Lung microvascular endothelial cell (primary cell): ENCODE results near the gene SDF4. TPM values are rescaled to one million over a fixed set of nuclear protein-coding genes. Genes with fewer than 3 reads are reported as not detected.

Experiments used
- DNase-seq, 2 donors: peaks; one replicate each; pipeline versions ENCODE4 v3.0.0 to v3.0.0-alpha.2; 2010; ENCODE audit warnings: low read depth in 2 of 2
- total RNA-seq: library from RNA; depleted of rRNA; stranded (reverse); fragments of >200 nt; gene quantifications from 2 replicates; pipeline ENCODE4 v1.2.1, GENCODE V29; 2014

Gene SDF4
- total RNA-seq, 1 donor from 2014 or later, result 93.5 TPM

DNA sequence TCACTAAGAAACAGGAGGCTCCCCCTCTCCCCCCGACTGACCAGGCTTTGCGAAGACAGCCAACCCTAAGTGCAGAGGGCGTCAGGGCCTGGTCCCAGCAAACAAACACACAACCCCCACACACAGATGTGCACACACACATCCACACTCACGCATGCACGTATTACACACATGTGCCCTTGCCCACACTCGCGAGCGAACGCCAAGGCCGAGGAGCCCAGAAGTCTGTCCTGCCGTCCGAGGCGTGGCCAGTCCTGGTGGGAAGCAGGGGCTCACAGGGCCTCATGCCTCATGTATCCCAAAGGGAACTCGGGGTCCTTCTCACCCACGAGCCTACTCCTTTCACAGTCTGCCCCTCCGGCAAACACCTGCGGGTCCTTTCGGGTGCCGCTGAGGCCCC lies 2.0 kb downstream of the SDF4 start:
- DNase-seq, result no peak

GRCh38 chr1:1228596-1229321 lies 3.0 kb downstream of the SDF4 start:
- DNase-seq, result no peak

DNA sequence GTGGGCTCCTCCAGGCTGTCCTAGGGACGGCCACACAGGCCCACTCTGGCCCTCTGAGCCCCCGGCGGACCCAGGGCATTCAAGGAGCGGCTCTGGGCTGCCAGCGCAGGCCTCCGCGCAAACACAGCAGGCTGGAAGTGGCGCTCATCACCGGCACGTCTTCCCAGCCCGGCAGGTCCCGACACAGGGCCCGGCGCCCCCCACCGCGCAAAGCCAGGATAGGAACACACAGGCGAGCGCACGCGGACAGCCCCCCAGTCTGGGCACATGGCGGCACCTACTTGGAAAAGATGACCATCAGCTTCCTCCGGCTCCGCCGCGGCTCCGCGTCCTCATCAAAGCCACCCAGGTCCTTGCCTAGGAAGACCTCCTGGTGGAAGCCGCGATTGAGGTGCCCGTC lies 3.6 kb downstream of the SDF4 start:
- no peak for DNase-seq

DNA sequence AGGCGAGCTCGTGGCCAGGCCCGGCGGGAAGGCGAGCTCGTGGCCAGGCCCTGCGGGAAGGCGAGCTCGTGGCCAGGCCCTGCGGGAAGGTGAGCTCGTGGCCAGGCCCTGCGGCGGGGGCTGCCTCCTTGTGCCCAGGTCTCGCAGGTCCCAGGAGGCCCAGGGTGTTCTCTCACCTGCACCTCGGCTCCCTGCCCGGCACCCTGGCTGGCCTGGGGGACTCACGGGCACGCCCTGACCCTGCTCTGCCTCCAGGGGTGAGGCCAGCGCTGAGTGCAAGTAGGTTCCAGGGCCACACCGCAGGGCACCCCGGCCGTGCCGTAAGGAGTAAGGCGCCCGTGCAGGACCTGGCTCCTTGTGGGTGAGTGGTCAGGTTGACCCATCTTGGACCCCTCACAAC lies 4.4 kb downstream of the SDF4 start:
- no peak for DNase-seq

DNA sequence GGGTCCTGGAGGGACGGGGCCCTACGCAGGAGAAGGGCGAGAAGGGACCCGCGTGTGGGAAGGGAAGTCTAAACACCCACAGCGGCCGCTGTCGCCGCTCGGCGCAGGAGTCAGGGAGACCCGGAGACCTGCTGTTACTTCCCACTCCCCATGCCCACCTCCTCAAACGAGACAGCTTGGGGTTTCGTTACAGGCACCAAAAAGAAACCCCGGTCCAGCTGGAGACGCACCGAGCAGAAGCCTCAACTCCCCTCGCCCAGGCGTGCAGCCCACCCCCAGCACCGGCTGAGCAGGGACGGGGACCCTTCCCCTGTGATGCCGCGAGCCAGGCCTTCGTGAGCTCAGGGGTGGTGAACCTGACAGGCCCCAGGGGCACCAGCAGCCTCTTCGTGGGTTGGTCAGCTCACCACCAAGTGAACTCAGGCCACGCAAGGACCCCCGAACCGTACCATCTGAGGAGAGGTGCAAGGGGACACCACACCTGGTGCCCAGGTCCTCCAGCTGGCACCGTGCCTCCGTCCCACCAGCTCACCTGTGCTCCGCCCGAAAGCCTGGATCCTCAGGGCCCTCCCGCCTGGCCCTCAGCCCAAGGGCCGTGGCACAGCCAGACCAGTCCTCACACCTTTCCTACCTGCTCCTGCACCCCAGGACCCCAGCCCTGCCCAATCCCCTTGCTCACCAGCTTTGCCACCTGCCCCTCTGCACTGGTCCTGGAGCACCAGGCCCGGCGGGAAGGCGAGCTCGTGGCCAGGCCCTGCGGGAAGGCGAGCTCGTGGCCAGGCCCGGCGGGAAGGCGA lies 5.0 kb downstream of the SDF4 start:
- DNase-seq, result no peak

GRCh38 chr1:1225913-1226312 lies 5.9 kb downstream of the SDF4 start:
- no peak for DNase-seq

DNA sequence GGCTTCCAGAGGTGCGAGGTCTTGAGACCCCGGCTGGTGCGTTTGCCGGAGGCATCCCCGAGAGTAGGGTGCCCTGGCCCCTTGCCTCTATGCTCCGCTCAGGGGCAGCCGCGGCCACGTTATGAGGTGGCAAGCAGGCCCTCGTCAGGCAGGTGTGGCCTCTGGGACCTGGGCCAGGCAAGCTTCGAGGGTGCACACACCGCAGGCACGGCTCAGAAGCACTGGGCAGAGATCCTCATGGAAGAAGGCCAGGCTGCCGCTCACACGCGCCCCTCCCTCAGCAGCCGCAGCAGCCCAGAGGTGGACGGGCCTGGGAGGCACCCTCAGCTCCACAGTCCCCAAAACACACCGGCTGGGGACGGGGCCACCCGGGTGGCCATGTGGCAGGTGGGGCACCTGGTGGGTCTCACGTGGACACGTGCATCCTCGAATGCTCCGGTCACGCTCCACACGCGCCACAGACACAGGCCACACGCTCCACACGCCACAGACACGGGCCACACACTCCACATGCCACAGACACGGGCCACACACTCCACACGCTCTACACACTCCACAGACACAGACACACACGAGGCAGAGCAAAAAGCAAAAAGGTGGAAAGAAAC lies 6.5 kb downstream of the SDF4 start:
- no peak for DNase-seq

DNA sequence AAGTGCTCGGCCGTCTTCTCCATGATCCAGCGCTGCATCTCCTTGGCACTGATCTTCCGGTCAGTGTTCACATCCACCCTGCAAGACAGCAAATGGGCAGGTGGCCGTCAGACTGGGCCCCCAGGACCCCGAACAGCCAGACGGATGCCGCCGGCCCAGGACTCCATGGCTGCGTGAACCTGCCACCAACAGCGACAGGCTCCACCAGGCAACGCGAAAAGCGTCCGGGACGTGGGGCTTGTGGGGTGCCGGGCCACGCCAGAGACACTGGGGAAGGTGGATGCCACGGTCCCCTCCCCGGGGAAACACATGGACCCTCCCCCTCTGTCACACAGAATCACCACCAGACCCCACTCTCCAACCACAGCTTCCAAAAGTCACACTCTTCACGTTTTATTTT lies 7.9 kb downstream of the SDF4 start:
- DNase-seq, result no peak

DNA sequence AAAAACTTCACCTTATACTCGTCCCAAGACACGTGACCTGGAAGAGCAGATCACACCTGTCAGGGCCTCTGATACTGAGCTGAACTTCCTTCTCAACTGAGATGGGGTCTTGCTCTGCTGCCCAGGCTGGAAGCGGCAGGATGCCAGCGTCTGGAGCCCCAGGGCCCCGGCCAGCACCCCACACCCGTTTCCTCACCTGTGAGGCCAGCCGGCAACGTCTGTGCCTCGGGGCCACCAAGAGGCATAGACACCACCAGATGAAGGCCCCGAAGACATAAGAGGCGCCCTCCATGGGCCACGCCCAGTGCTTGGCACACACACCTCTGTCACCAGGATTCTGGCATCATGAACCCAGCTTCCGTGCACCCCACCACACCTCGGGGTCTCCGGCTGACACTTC lies 8.5 kb downstream of the SDF4 start:
- DNase-seq, result no peak

- DNase-seq, result no peak
Measured at GRCh38 chr1:1222575-1223225, 9.1 kb downstream of the SDF4 start.

DNA sequence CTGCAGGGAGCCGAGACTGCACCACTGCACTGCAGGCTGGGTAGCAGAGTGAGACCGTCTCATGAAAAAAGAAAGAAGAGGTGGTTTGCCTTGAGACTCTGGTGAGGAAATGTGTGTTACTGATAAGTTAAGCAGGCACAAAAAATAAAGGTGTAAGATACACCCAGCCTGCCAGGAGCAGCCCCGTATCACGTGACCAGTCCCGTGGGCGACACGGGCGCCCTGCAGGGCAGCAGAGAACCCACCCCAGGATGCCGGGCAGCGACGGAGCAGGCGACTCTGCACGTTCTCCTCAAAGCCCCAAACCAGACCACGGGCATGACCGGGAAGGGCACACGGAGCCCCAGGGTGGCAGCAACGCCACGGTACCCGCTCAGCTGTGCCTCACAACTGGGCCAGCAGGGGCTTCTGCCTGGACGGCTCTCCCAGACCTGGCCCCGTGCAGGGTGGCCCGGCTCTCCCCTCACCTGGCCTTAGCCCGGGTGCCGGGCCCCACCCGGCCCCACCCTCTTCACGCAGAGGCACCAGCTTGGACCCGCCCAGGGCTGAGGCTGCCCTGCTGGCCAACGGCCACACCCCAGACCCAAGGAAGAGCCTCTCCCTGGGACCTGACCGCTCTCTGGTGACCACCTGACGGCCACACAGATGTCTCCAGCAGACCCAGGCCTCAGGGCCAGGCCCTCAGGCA lies 9.8 kb downstream of the SDF4 start:
- DNase-seq, result no peak

- no peak for DNase-seq
Measured at GRCh38 chr1:1220197-1220596, 11.6 kb downstream of the SDF4 start.

DNA sequence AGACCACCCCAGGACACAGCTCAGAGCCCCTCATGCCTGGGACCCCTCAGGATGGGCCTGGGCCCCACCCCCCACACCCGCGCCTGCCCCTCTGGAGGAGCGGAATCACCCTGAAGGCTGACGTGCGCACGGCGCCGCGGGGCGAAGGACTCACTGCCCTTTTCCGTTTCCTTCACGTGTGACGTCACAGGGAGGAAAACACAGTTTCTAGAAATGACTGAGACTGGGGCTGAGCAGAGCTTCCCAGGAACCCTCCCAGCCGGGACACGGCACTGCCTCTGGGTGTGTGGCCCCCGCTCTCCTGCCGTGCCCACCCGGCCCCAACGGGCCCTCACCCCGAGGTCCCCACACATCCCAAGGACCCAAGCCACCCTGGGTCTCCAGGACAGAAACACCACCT lies 12.5 kb downstream of the SDF4 start:
- DNase-seq, result no peak

DNA sequence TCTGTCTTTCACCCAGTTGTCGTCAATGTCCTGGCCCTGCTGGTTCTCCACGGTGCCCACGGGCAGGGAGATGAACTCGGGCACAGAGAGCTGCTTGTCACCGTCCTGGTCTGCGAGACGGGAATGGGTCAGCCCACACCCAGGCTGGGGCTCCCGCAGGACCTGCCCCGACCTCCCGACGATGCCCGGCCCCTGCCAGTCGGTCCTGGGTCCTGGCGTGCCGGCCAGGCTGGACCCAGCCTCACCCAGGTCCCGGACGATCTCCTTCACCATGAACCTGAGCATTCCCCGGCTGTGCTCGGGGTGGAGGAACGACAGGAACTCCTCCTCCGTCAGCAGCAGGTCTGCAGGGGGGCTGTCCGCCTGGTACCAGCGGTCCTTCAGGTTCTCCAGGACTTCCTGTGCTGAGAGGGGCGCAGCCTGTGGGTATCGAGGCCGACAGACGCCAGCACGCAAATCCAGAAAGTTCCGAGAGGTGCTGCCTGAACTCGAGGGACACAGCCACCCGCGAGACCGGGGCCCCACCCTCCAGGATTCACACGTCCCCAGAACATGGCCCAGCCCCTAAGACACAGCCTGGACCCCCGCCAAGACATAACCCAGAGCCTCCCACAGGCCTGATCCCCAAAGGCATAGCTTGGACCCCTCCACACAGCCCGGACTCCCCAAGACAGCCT lies 13.1 kb downstream of the SDF4 start:
- DNase-seq, result no peak

DNA sequence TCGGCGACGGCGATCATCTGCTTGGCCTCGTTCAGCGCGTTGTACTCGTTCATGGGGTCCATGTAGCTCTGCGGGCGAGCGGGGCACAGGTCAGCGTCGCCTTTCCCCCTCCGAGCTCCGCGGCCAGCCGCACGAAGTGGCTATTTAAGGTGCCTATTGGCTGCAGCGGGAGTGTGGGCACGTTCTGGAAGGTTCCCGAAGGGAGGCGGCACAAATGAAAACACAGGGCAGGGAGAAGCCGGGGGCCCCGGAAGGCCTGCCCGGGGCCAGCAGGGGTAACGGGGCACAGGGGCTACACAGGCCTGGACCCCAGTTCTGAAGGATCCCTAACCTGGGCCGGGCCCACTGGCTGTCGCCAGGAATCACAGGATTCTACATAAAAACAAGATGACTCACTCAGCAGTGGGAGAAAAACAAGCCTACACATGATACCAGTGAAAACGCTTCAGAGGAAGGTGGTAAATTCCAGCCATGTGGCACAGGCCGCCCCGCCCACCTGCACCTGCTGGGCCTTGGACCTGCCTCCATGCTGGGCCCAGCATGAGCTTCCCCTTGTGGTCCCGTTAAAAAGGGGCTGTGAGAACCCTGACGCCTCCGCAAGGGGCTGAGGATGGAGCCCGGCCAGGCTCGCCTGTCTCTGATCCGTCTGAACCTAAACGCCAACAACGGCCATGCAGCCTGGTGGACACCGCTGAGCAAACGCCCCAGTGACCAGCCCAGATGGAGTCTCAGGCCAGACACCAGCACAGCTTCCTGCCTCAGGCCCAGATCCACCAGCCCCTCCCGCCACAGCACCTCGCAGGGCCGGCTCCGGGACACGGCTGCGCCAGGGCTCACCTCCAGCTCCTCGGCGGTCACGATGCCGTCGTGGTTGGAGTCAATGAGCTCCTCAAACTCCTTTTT lies 13.9 kb downstream of the SDF4 start:
- peak; percentile 46 to 65 for DNase-seq

DNA sequence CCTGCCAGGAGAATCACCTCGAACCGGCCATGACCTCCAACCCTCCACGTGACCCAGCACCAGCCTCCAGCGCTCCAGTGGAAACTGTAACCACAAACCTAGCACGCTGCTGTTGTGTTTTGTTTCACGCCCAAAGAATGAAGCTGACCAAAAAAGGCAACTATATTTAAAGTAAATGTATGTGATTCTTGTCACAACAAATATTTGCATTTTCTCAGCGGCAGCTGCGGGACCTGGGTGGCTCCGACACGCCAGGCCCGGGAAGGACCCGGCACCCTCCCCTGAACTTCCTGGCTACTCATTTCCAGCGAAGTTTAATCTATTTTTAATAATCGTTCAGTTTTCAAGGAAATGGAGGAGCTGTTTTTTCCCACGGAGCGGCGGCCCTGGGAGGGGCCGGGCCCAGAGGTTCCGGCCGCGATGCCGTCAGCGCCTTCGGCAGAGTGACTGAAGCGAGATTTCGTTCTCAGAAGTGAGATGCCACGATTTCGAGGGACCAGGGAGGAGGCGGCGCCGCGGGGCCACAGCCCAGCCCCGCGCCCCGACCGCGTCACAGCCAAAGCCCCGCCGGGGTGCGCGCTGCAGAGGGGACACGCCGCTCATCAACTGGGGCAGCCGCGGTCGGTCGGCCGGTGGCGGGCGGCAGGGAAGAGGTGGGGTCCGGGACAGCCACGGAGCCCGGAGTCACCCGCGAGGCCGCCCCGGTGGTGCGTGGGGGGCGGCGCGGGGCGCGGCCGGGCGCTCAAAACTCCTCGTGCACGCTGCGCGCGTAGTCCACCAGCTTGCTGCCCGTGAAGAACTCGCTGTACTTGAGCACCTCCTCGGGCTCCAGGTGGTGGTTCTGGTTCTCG lies 14.8 kb downstream of the SDF4 start:
- DNase-seq, result no peak

GRCh38 chr1:1215881-1216605 lies 15.8 kb downstream of the SDF4 start:
- no peak for DNase-seq

DNA sequence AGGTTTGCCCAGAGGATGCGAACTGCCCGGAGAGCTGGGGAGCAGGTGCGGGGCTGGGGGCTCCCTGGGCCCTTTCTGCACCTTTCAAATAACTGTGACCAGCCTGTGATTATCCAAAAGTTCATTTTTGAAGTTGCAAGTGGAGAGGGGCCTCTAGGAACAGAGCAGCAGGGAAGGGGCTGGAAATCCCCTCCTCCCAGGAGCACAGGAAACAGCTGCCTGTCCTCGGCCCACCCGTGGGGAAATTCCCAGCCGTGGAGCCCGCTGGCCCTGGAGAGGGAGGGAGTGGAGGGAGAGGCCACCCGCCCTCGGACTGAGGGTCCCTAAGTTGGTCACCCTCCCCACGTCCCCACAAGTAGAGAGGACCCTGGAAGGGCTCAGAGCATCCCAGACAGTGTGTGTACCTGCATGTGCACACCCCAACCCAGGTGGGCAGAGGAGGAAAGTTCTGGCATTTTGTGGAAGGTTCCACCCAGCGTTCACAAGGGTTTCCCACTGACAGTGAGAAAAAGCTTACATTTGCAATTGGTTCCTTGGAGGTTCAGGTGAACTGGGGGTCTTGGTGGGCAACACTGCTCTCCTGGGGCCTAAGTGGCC lies 16.6 kb downstream of the SDF4 start:
- DNase-seq, result peak; percentile 47 to 55
